Left ventricle myocardium inferior (tissue), 1 donor: ENCODE measurements around the gene ACADM. TPM values are rescaled to one million over a fixed set of nuclear protein-coding genes. Genes with fewer than 3 reads are reported as not detected.
"Not testable (repeated sequence)": the region's sequence is repeated elsewhere in the genome, so short reads cannot be mapped to it uniquely, and the experiment has no call there.

Experiments used
- DNase-seq: peaks from one replicate; pipeline ENCODE4 v3.0.0-alpha.2; 2020
- H3K27ac ChIP-seq: fragments of 200-600 bp; replicated peaks from 2 replicates; pipeline ENCODE4 v1.8.0; 2021
- H3K27me3 ChIP-seq: fragments of 200-600 bp; 2 replicates; pipeline ENCODE4 v1.8.0; 2021; ENCODE audit warnings: low read depth
- H3K36me3 ChIP-seq: fragments of 200-600 bp; 2 replicates; pipeline ENCODE4 v1.8.0; 2021
- H3K4me1 ChIP-seq: fragments of 200-600 bp; 2 replicates; pipeline ENCODE4 v1.8.0; 2021
- H3K4me3 ChIP-seq: fragments of 200-600 bp; 2 replicates; pipeline ENCODE4 v1.8.0; 2021; ENCODE audit warnings: mild to moderate bottlenecking, moderate library complexity
- H3K9me3 ChIP-seq: fragments of 200-600 bp; replicated peaks from 2 replicates; pipeline ENCODE4 v1.8.0; 2021
- intact Hi-C: fragments of 100-400 bp; cut with micrococcal nuclease; formaldehyde crosslinking; loops from one replicate; pipeline ENCODE4 v1.11.0; 2022
- total RNA-seq: library from RNA; stranded (reverse); fragmentation: NEBNext Ultra II Directional; extraction: Animal tissue kit (Norgen Biotek cat#: 25700); gene quantifications from one replicate; pipeline ENCODE4 v1.2.1, GENCODE V29; 2021
- TF ChIP-seq, protein P1 (sequence below): fragments of 200-600 bp; IDR thresholded peaks from 2 replicates; pipeline ENCODE4 v1.8.0; 2021; ENCODE audit warnings: antibody characterized with exemption, mild to moderate bottlenecking, borderline replicate concordance
- donor health status: DM: no; HTN: yes; CAD: no; lungs with severe emphysema.

Gene ACADM
- total RNA-seq, 1 donor from 2014 or later = 358 TPM

DNA sequence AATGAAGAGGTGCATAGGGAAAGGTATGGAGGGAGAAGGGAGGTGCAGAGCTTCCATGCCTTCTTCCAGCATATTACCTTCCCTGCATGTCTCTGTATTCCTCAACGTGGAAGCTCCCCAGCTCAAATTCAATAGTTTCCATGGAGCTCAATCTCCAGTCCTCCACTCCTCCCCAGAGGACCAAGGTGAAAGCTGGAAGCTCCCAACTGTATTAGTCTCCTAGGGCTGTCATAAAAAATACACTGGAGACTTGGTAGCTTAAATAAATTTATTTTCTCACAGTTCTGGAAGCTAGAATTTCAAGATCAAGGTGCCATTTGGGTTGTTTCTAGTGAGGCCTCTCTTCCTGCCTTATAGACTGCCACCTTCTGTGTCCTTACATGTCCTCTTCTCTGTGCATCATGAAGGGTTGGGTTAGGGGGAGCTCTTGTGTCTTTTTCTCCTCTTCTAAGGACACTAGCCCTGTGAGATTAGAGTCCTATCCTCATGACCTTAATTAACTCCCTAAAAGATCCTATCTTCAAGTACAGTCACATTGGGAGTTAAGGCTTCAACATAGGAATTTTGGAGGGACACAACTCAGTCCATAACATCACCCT lies 39.6 kb downstream of the ACADM start:
- no peak overlapping the region for H3K4me3 ChIP-seq
- TF ChIP-seq, protein P1, sequence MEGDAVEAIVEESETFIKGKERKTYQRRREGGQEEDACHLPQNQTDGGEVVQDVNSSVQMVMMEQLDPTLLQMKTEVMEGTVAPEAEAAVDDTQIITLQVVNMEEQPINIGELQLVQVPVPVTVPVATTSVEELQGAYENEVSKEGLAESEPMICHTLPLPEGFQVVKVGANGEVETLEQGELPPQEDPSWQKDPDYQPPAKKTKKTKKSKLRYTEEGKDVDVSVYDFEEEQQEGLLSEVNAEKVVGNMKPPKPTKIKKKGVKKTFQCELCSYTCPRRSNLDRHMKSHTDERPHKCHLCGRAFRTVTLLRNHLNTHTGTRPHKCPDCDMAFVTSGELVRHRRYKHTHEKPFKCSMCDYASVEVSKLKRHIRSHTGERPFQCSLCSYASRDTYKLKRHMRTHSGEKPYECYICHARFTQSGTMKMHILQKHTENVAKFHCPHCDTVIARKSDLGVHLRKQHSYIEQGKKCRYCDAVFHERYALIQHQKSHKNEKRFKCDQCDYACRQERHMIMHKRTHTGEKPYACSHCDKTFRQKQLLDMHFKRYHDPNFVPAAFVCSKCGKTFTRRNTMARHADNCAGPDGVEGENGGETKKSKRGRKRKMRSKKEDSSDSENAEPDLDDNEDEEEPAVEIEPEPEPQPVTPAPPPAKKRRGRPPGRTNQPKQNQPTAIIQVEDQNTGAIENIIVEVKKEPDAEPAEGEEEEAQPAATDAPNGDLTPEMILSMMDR = no peak
- no peaks in the 10 kb centered on the region for H3K4me1 ChIP-seq
- no peak for DNase-seq
- H3K27ac ChIP-seq = no peak overlapping the region
- H3K36me3 ChIP-seq = peaks cover 24% of the 10 kb centered on the region
- H3K27me3 ChIP-seq = no peaks in the 10 kb centered on the region
- intact Hi-C loops = no loop called here
- no peaks in the 10 kb centered on the region for H3K9me3 ChIP-seq

DNA sequence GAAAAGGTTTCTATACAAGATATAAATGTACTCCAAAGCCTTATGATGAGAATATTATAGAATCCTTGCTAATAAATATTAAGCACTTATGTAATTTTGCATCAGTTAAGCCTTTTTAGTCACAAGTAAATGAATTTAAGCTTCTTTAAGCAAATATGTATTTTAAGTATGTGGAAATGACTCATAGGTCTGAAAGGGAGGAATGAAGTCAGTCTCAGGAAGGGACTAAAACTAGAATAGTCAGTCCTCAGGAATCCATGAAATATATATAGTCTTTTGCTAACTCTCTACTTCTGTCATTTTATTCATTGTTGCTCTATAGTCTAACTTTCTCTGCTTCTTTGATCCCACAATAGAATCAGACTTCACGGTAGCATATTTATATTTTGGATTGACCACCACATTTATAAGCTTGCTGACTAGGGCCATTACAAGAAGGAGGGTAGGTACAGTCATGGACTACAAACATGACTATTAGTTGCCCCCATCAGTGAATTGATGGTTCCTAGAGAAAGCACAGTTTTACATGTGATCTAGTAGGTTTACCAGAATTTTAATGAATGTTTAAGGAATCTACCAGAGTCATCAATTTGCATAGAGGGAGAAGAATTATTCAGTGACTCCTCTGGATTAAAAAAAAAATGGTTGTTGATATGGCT lies 41.3 kb downstream of the ACADM start:
- peaks cover 22% of the 10 kb centered on the region for H3K36me3 ChIP-seq
- TF ChIP-seq, protein P1 = no peak

DNA sequence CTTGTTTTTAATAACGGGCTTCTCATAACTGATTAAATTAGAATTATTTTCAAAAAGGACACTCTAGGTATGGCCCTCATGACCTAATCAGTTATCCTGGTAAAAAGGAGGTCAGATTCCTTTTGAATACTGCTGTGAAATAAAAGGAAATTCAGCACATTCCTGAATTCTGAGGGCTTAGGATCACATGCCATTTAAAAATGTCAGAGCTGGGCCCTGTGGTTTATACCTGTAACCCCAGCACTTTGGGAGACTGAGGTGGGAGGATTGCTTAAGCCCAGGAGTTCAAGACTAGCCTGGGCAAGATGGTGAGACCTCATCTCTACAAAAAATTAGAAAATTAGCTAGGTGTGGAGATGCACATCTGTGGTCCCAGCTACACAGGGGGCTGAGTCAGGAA lies 43.5 kb downstream of the ACADM start:
- no peak overlapping the region for H3K4me3 ChIP-seq
- intact Hi-C loops = no loop called here
- H3K9me3 ChIP-seq = no peaks in the 10 kb centered on the region
- TF ChIP-seq, protein P1 = no peak
- H3K27ac ChIP-seq = no peak overlapping the region
- no peaks in the 10 kb centered on the region for H3K27me3 ChIP-seq
- H3K4me1 ChIP-seq = no peaks in the 10 kb centered on the region
- peaks cover 11% of the 10 kb centered on the region for H3K36me3 ChIP-seq
- DNase-seq = no peak

More for the DNA sequence above, 41.3 kb downstream of the ACADM start:
- Histone ChIP-seq H3K27me3 (no peaks in the 10 kb centered on the region), H3K9me3 (no peaks in the 10 kb centered on the region), H3K4me1 (no peaks in the 10 kb centered on the region), H3K4me3 (no peak overlapping the region), H3K27ac (no peak overlapping the region)
- intact Hi-C loops = no loop called here
- DNase-seq = no peak

DNA sequence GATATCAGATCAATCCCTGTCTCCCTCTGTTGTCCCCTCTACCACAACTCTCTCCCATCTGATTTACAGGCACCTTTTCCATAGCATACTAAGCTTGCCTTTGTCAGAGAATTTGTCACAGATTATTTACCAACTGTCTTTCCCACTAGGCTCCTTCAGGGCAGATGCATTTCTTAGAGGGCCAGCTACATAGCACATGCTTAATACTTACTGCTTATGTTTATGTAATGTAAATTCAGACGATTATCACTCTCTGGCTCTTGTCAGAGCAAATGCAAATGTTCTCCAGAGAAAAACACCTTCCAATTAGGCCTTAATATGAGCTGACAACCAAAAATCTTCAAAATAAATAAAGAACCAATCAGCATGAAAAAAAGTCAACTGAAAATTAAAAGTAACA lies 46.3 kb downstream of the ACADM start:
- Histone ChIP-seq H3K4me3 (no peak overlapping the region), H3K27ac (no peak overlapping the region), H3K4me1 (no peaks in the 10 kb centered on the region), H3K9me3 (no peaks in the 10 kb centered on the region), H3K36me3 (no peaks in the 10 kb centered on the region), H3K27me3 (no peaks in the 10 kb centered on the region)
- DNase-seq = no peak
- intact Hi-C loops = no loop called here
- TF ChIP-seq, protein P1 = no peak

DNA sequence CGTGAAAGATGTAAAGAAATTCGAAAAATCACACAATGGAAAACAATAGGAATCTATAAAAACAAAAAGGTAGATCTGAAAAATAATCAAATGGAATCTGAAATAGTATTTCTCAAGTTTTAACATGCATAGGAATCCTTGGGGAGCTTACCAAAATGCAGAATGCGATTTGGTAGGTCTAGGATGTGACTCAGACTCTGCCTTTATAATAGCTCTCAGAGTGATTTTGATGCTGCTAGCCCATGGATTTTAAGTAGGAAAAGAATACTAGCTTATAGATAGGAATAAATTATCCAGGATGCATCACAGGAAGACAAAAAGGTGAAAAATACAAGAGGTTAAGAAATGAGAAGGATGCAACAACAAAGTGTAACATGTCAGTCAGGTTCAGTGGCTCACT lies 47.5 kb downstream of the ACADM start:
- TF ChIP-seq, protein P1 = no peak
- intact Hi-C loops = no loop called here

DNA sequence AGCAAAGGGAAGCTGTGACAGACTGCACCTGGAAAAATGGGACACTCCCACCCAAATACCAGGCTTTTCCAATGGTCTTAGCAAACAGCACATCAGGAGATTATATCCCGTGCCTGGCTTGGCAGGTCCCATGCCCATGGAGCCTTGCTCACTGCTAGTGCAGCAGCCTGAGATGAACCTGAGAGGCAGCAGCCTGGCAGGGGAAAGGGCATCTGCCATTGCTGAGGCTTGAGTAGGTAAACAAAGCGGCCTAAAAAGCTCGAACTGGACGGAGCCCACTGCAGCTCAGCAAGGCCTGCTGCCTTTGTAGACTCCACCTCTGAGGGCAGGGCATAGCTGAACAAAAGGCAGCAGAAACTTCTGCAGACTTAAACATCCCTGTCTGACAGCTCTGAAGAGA lies 53.3 kb downstream of the ACADM start:
- H3K4me3 ChIP-seq, H3K9me3 ChIP-seq, H3K36me3 ChIP-seq, H3K27ac ChIP-seq, H3K4me1 ChIP-seq, intact Hi-C loops, H3K27me3 ChIP-seq, DNase-seq: not testable (repeated sequence)

More for the DNA sequence above, 47.5 kb downstream of the ACADM start:
- Histone ChIP-seq H3K27ac (no peak overlapping the region), H3K27me3 (no peaks in the 10 kb centered on the region), H3K9me3 (no peaks in the 10 kb centered on the region), H3K4me3 (no peak overlapping the region), H3K4me1 (no peaks in the 10 kb centered on the region), H3K36me3 (no peaks in the 10 kb centered on the region)
- DNase-seq = no peak

DNA sequence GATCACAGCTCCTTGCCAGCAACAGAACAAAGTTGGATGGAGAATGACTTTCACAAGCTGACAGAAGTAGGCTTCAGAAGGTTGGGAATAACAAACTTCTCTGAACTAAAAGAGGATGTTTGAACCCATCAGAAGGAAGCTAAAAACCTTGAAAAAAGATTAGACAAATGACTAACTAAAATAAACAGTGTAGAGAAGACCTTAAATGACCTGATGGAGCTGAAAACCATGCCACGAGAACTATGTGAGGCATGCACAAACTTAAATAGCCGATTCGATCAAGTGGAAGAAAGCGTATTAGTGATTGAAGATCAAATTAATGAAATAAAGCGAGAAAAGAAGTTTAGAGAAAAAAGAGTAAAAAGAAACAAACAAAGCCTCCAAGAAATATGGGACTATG lies 54.2 kb downstream of the ACADM start:
- DNase-seq, H3K27ac ChIP-seq, H3K4me3 ChIP-seq, H3K4me1 ChIP-seq, H3K27me3 ChIP-seq, intact Hi-C loops, H3K9me3 ChIP-seq, H3K36me3 ChIP-seq: not testable (repeated sequence)

DNA sequence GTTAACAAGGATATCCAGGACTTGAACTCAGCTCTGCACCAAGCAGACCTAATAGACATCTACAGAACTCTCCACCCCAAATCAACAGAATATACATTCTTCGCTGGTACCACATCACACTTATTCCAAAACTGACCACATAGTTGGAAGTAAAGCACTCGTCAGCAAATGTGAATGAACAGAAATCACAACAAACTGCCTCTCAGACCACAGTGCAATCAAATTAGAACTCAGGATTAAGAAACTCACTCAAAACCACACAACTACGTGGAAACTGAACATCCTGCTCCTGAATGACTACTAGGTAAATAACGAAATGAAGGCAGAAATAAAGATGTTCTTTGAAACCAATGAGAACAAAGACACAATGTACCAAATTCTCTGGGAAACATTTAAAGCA lies 55.7 kb downstream of the ACADM start:
- H3K27ac ChIP-seq, H3K27me3 ChIP-seq, H3K36me3 ChIP-seq, DNase-seq, H3K4me1 ChIP-seq, H3K4me3 ChIP-seq, H3K9me3 ChIP-seq: not testable (repeated sequence)
- intact Hi-C loops = loop anchor here (10.0 kb wide), 1 partner anchor 55 kb away; the partner anchor contains the start of gene ACADM

DNA sequence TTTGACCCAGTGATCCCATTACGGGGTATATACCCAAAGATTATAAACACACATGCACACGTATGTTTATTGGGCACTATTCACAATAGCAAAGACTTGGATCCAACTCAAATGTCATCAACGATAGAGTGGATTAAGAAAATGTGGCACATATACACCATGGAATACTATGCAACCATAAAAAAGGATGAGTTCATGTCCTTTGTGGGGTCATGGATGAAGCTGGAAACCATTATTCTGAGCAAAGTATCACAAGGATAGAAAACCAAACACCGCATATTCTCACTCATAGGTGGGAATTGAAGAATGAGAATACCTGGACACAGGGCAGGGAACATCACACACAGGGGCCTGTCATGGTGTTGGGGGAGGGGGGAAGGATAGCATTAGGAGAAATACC lies 59.4 kb downstream of the ACADM start:
- H3K4me3 ChIP-seq, H3K36me3 ChIP-seq, DNase-seq, H3K27ac ChIP-seq, H3K9me3 ChIP-seq, H3K27me3 ChIP-seq: not testable (repeated sequence)
- intact Hi-C loops = loop anchor here (10.0 kb wide), 1 partner anchor 59 kb away; the partner anchor contains the start of gene ACADM
- peaks cover 36% of the 10 kb centered on the region for H3K4me1 ChIP-seq
